ENCODE measurements around the gene APOBR. TPM values are rescaled to one million over a fixed set of nuclear protein-coding genes. Genes with fewer than 3 reads are reported as not detected.

Gene APOBR
- total and polyA plus RNA-seq, 2 donors (not counting 1 experiment from before 2014, with no cell fraction given), result 0.81 to 2.6 TPM

GRCh38 chr16:28538733-28539596, 44.5 kb downstream of the APOBR start, which contains the start of gene NUPR1:
TSS of gene NUPR1 (minus strand) at chr16:28538974. CDS start at chr16:28538907, 67 bp downstream.
- H3K27ac ChIP-seq (ENCODE audit: low read length in 2 of 2), result no peak within 1 kb of the TSS
- H3K9ac ChIP-seq (ENCODE audit: low read length), result no peak within 1 kb of the TSS
- no peak within 1 kb of the TSS for H3K4me2 ChIP-seq (replicated peaks; ENCODE audit: low read depth, low read length, poor library complexity, severe bottlenecking)
- peaks cover 0 to 4% (median 0%) of the 10 kb centered on the region in 4 experiments for H3K27me3 ChIP-seq (replicated peaks in 1 of 4; ENCODE audit: control extremely low read depth in 1 of 4, control insufficient read depth in 3 of 4, insufficient read depth in 4 of 4, low read length in 3 of 4)
- Mint-ChIP-seq H3K9me3 (ENCODE audit: insufficient read depth) (no peaks in the 10 kb centered on the region), H3K27me3 (peaks cover 18% of the 10 kb centered on the region), H3K4me1 (peaks cover 9% of the 10 kb centered on the region), H3K27ac (no peak within 1 kb of the TSS), H3K4me3 (no peak within 1 kb of the TSS)
- H3K79me2 ChIP-seq (ENCODE audit: control insufficient read depth, insufficient read depth, low read length), result no peaks in the 10 kb centered on the region
- H3K9me3 ChIP-seq (ENCODE audit: control extremely low read depth in 1 of 3, control insufficient read depth in 2 of 3, insufficient read depth in 1 of 3, low read length in 2 of 3), result no peaks in the 10 kb centered on the region
- ChIA-PET POLR2A (no interaction called here), CTCF (interaction anchor here (0.7 kb wide), 1 partner anchor 652 kb away, joined by 4 read pairs; no protein-coding TSS in a partner anchor)
- DNase-seq, result no peak
- no peak within 1 kb of the TSS for H3K4me3 ChIP-seq (ENCODE audit: control extremely low read depth in 1 of 5, extremely low read depth in 1 of 5, insufficient read depth in 1 of 5, low read depth in 2 of 5, low read length in 4 of 5)
- intact Hi-C loops (cut with micrococcal nuclease), result no loop called here
- no peak for ATAC-seq (ENCODE audit: low read depth)
- H3K4me1 ChIP-seq (ENCODE audit: control insufficient read depth in 2 of 2, insufficient read depth in 2 of 2, low read length in 2 of 2), result peaks cover 0 to 8% of the 10 kb centered on the region in 2 donors
- H4K20me1 ChIP-seq (ENCODE audit: control insufficient read depth, insufficient read depth, low read length, poor library complexity, severe bottlenecking), result no peaks in the 10 kb centered on the region
- no peak within 1 kb of the TSS for H2AFZ ChIP-seq (ENCODE audit: insufficient read depth, low read depth, low read length, poor library complexity, severe bottlenecking)
- TF ChIP-seq EZH2 (IDR thresholded peaks at IDR 0.05; ENCODE audit: borderline replicate concordance, insufficient read depth, low read depth, low read length, poor library complexity, severe bottlenecking) (no peak), CTCF (IDR thresholded peaks at IDR 0.05) (no peak)
- H3K36me3 ChIP-seq (replicated peaks in 1 of 2; ENCODE audit: control extremely low read depth in 1 of 2, control insufficient read depth in 1 of 2, extremely low read depth in 1 of 2, insufficient read depth in 2 of 2, low read length in 1 of 2), result no peaks in the 10 kb centered on the region
- 80% methylated on average over 16 of the region's 22 CpGs for WGBS (ENCODE audit: insufficient coverage)

- no peak overlapping the region for H2AFZ ChIP-seq (ENCODE audit: insufficient read depth, low read depth, low read length, poor library complexity, severe bottlenecking)
- no peak for TF ChIP-seq EZH2 (IDR thresholded peaks at IDR 0.05; ENCODE audit: borderline replicate concordance, insufficient read depth, low read depth, low read length, poor library complexity, severe bottlenecking)
- TF ChIP-seq CTCF (IDR thresholded peaks at IDR 0.05), result no peak
- H3K27me3 Mint-ChIP-seq, result peaks cover 21% of the 10 kb centered on the region
Measured at GRCh38 chr16:28540346-28540745, 45.9 kb downstream of the APOBR start.

More at GRCh38 chr16:28540346-28540745, 45.9 kb downstream of the APOBR start:
- Histone ChIP-seq H4K20me1 (ENCODE audit: control insufficient read depth, insufficient read depth, low read length, poor library complexity, severe bottlenecking) (no peaks in the 10 kb centered on the region), H3K9ac (ENCODE audit: low read length) (no peak overlapping the region), H3K4me2 (replicated peaks; ENCODE audit: low read depth, low read length, poor library complexity, severe bottlenecking) (no peak overlapping the region), H3K27ac (ENCODE audit: low read length in 2 of 2) (no peak overlapping the region), H3K27me3 (replicated peaks in 1 of 4; ENCODE audit: control extremely low read depth in 1 of 4, control insufficient read depth in 3 of 4, insufficient read depth in 4 of 4, low read length in 3 of 4) (peaks cover 0 to 5% (median 0%) of the 10 kb centered on the region in 4 experiments), H3K9me3 (ENCODE audit: control extremely low read depth in 1 of 3, control insufficient read depth in 2 of 3, insufficient read depth in 1 of 3, low read length in 2 of 3) (no peaks in the 10 kb centered on the region), H3K36me3 (replicated peaks in 1 of 2; ENCODE audit: control extremely low read depth in 1 of 2, control insufficient read depth in 1 of 2, extremely low read depth in 1 of 2, insufficient read depth in 2 of 2, low read length in 1 of 2) (no peaks in the 10 kb centered on the region), H3K4me1 (ENCODE audit: control insufficient read depth in 2 of 2, insufficient read depth in 2 of 2, low read length in 2 of 2) (peaks cover 0 to 8% of the 10 kb centered on the region in 2 donors), H3K79me2 (ENCODE audit: control insufficient read depth, insufficient read depth, low read length) (no peaks in the 10 kb centered on the region), H3K4me3 (ENCODE audit: control extremely low read depth in 1 of 5, extremely low read depth in 1 of 5, insufficient read depth in 1 of 5, low read depth in 2 of 5, low read length in 4 of 5) (no peak overlapping the region)
- intact Hi-C loops (cut with micrococcal nuclease), result no loop called here
- ChIA-PET POLR2A (no interaction called here), CTCF (interaction anchor here (1.1 kb wide), 1 partner anchor 19 kb away, joined by 3 read pairs; no protein-coding TSS in a partner anchor)
- Mint-ChIP-seq H3K4me3 (no peak overlapping the region), H3K9me3 (ENCODE audit: insufficient read depth) (no peaks in the 10 kb centered on the region), H3K4me1 (peaks cover 9% of the 10 kb centered on the region), H3K27ac (no peak overlapping the region)
- 100% methylated on average over 2 of the region's 3 CpGs for WGBS (ENCODE audit: insufficient coverage)
- DNase-seq, result no peak
- no peak for ATAC-seq (ENCODE audit: low read depth)

Measured in B cell (primary cell).